ENCODE data around the gene HYPK.
"Not testable (repeated sequence)": the region's sequence is repeated elsewhere in the genome, so short reads cannot be mapped to it uniquely, and the experiment has no call there.

Gene HYPK

GRCh38 chr15:43795197-43795596, 5.2 kb upstream of the HYPK start:
- DNase-seq (ENCODE audit: low read depth in 2 of 3, low spot score in 2 of 3), result no peak

- DNase-seq (ENCODE audit: low read depth in 2 of 3, low spot score in 2 of 3), result no peak
These were observed 4.4 kb upstream of the HYPK start for GRCh38 chr15:43795997-43796396.

- DNase-seq (ENCODE audit: low read depth in 2 of 3, low spot score in 2 of 3), result no peak
These were observed 3.8 kb upstream of the HYPK start for GRCh38 chr15:43796566-43796965.

GRCh38 chr15:43799209-43799944, 1.0 kb upstream of the HYPK start:
- DNase-seq (ENCODE audit: low read depth in 2 of 3, low spot score in 2 of 3), result no peak

- no peak for DNase-seq (ENCODE audit: low read depth in 2 of 3, low spot score in 2 of 3)
These were observed 484 bp upstream of the HYPK start, which contains the start of gene SERINC4 for GRCh38 chr15:43799945-43800285. SERINC4 (minus strand) TSS chr15:43800220; CDS start chr15:43799986, 234 bp downstream.

- not testable (repeated sequence) for DNase-seq (ENCODE audit: low read depth in 2 of 3, low spot score in 2 of 3)
These were observed 2.3 kb downstream of the HYPK start for GRCh38 chr15:43802676-43803075.

- DNase-seq (ENCODE audit: low read depth in 2 of 3, low spot score in 2 of 3), result no peak
These were observed 8.1 kb downstream of the HYPK start for GRCh38 chr15:43808435-43808950.

GRCh38 chr15:43808960-43809678, 8.7 kb downstream of the HYPK start:
- DNase-seq (ENCODE audit: low read depth in 2 of 3, low spot score in 2 of 3), result no peak

- DNase-seq (ENCODE audit: low read depth in 2 of 3, low spot score in 2 of 3), result not testable (repeated sequence)
These were observed 14.7 kb downstream of the HYPK start for GRCh38 chr15:43815064-43815463.

- no peak for DNase-seq (ENCODE audit: low read depth in 2 of 3, low spot score in 2 of 3)
These were observed 21.1 kb downstream of the HYPK start for GRCh38 chr15:43821505-43821904.

- peak; percentile 50 to 82 (median 80) for DNase-seq (ENCODE audit: low read depth in 2 of 3, low spot score in 2 of 3)
These were observed 24.2 kb downstream of the HYPK start, which contains the start of gene MFAP1 for GRCh38 chr15:43824302-43825246. MFAP1 (minus strand) TSS chr15:43824690; CDS start chr15:43824569, 121 bp downstream.

- DNase-seq (ENCODE audit: low read depth in 2 of 3, low spot score in 2 of 3), result not testable (repeated sequence)
These were observed 24.9 kb downstream of the HYPK start for GRCh38 chr15:43825305-43825704.

- DNase-seq (ENCODE audit: low read depth in 2 of 3, low spot score in 2 of 3), result no peak
These were observed 25.7 kb downstream of the HYPK start for GRCh38 chr15:43826029-43826507.

GRCh38 chr15:43826508-43827341, 26.3 kb downstream of the HYPK start, which contains the start of gene WDR76:
WDR76 (plus strand) TSS chr15:43827002; CDS start chr15:43827033, 31 bp downstream.
- DNase-seq (ENCODE audit: low read depth in 2 of 3, low spot score in 2 of 3), result peak; percentile 60 to 72 (median 67)

GRCh38 chr15:43828061-43828657, 27.8 kb downstream of the HYPK start:
- DNase-seq (ENCODE audit: low read depth in 2 of 3, low spot score in 2 of 3), result no peak

GRCh38 chr15:43829951-43830540, 29.6 kb downstream of the HYPK start:
- not testable (repeated sequence) for DNase-seq (ENCODE audit: low read depth in 2 of 3, low spot score in 2 of 3)

- not testable (repeated sequence) for DNase-seq (ENCODE audit: low read depth in 2 of 3, low spot score in 2 of 3)
These were observed 30.4 kb downstream of the HYPK start for GRCh38 chr15:43830691-43831275.

- DNase-seq (ENCODE audit: low read depth in 2 of 3, low spot score in 2 of 3), result not testable (repeated sequence)
These were observed 31.2 kb downstream of the HYPK start for GRCh38 chr15:43831519-43832052.

All from activated CD8-positive, alpha-beta memory T cell treated with anti-CD3 and anti-CD28 coated beads for 48 hours (primary cell).